ENCODE results near the gene ZBTB43.

ZBTB43 gene

GRCh38 chr9:126856326-126856877, 51.6 kb downstream of the ZBTB43 start:
- no peak for DNase-seq (ENCODE audit: low read depth, low spot score)

GRCh38 chr9:126857261-126857960, 52.6 kb downstream of the ZBTB43 start:
- no peak for DNase-seq (ENCODE audit: low read depth, low spot score)

- DNase-seq (ENCODE audit: low read depth, low spot score): no peak
These were observed 54.3 kb downstream of the ZBTB43 start for GRCh38 chr9:126859111-126859510.

- peak; percentile 71 for DNase-seq (ENCODE audit: low read depth, low spot score)
These were observed 55.4 kb downstream of the ZBTB43 start, which contains the start of gene ZBTB34 for GRCh38 chr9:126860077-126860756. Gene ZBTB34, plus strand, starts transcription at chr9:126860639. Its CDS starts 18,761 bp downstream, at chr9:126879400.

GRCh38 chr9:126860757-126861466, 56.1 kb downstream of the ZBTB43 start:
- no peak for DNase-seq (ENCODE audit: low read depth, low spot score)

- no peak for DNase-seq (ENCODE audit: low read depth, low spot score)
These were observed 56.9 kb downstream of the ZBTB43 start for GRCh38 chr9:126861707-126862103.

- DNase-seq (ENCODE audit: low read depth, low spot score): no peak
These were observed 57.4 kb downstream of the ZBTB43 start for GRCh38 chr9:126862104-126862761.

- no peak for DNase-seq (ENCODE audit: low read depth, low spot score)
These were observed 59.9 kb downstream of the ZBTB43 start for GRCh38 chr9:126864771-126865170.

GRCh38 chr9:126869368-126869767, 64.5 kb downstream of the ZBTB43 start:
- no peak for DNase-seq (ENCODE audit: low read depth, low spot score)

GRCh38 chr9:126872516-126872915, 67.7 kb downstream of the ZBTB43 start:
- no peak for DNase-seq (ENCODE audit: low read depth, low spot score)

GRCh38 chr9:126874546-126875314, 69.9 kb downstream of the ZBTB43 start:
- DNase-seq (ENCODE audit: low read depth, low spot score): no peak

- no peak for DNase-seq (ENCODE audit: low read depth, low spot score)
These were observed 71.1 kb downstream of the ZBTB43 start for GRCh38 chr9:126875756-126876510.

GRCh38 chr9:126876531-126876930, 71.7 kb downstream of the ZBTB43 start:
- no peak for DNase-seq (ENCODE audit: low read depth, low spot score)

GRCh38 chr9:126877418-126877817, 72.6 kb downstream of the ZBTB43 start:
- DNase-seq (ENCODE audit: low read depth, low spot score): no peak

- no peak for DNase-seq (ENCODE audit: low read depth, low spot score)
These were observed 74.4 kb downstream of the ZBTB43 start for GRCh38 chr9:126879288-126879687.

GRCh38 chr9:126880226-126880946, 75.5 kb downstream of the ZBTB43 start:
- no peak for DNase-seq (ENCODE audit: low read depth, low spot score)

GRCh38 chr9:126880947-126881332, 76.1 kb downstream of the ZBTB43 start:
- no peak for DNase-seq (ENCODE audit: low read depth, low spot score)

GRCh38 chr9:126882746-126883145, 77.9 kb downstream of the ZBTB43 start:
- DNase-seq (ENCODE audit: low read depth, low spot score): no peak

- no peak for DNase-seq (ENCODE audit: low read depth, low spot score)
These were observed 78.8 kb downstream of the ZBTB43 start for GRCh38 chr9:126883636-126884035.

All from activated CD4-positive, CD25-positive, alpha-beta regulatory T cell treated with anti-CD3 and anti-CD28 coated beads, Interleukin-2, amount 50 U/mL, for 16 hours (primary cell).